Measurements from ENCODE around the gene FRAS1. TPM values are rescaled to one million over a fixed set of nuclear protein-coding genes. Genes with fewer than 3 reads are reported as not detected.

The FRAS1 gene
- total RNA-seq, 1 experiment from 2014 or later: 13.1 TPM

DNA sequence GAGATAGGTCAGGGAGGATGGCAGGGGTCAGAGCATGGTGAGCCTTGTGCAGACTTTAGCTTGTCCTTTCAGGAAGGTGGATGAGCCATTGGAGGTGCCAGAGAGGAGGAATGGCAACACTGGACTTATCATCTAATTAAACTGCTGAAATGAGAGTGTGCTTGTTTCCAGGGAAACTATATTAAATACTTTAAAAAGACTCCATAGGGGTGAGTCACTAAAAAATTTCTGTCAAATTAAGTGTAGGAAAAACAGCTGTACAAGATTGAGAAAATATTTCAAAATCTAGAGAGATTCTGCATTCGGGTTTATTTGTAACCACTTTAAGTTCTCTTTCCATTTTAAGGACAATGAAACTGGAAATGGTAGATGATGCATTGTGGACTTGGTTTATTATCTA, 11.4 kb downstream of the FRAS1 start:
- Histone ChIP-seq H3K79me2 (ENCODE audit: low read depth) (no peaks in the 10 kb centered on the region), H3K9me3 (ENCODE audit: insufficient read depth, low read depth) (no peaks in the 10 kb centered on the region), H3K4me1 (replicated peaks; ENCODE audit: insufficient read depth) (no peaks in the 10 kb centered on the region), H3K9me2 (ENCODE audit: insufficient read depth) (no peaks in the 10 kb centered on the region), H2AFZ (no peak overlapping the region), H3K27me3 (ENCODE audit: insufficient read depth, low read depth) (no peaks in the 10 kb centered on the region), H4K20me1 (ENCODE audit: insufficient read depth) (no peaks in the 10 kb centered on the region), H3K4me3 (no peak overlapping the region), H3K27ac (no peak overlapping the region), H3K36me3 (ENCODE audit: low read depth) (no peaks in the 10 kb centered on the region), H3F3A (ENCODE audit: insufficient read depth, low read depth) (no peaks in the 10 kb centered on the region), H3K4me2 (no peak overlapping the region)
- ChIA-PET CTCF (no interaction called here), POLR2A (ENCODE audit: unreplicated experiment) (no interaction called here)
- no peak for TF ChIP-seq CTCF (conservative IDR thresholded peaks at IDR 0.05)
- TF ChIP-seq EZH2 (IDR thresholded peaks at IDR 0.05; ENCODE audit: low read depth): no peak
- DNase-seq: no peak
- no TSS peak for BruUV-seq (replicated peaks)
- intact Hi-C loops (cut with micrococcal nuclease; ENCODE audit: unreplicated experiment): no loop called here

- H3F3A ChIP-seq (ENCODE audit: insufficient read depth, low read depth): no peaks in the 10 kb centered on the region
- BruUV-seq (replicated peaks): no TSS peak
- H3K9me3 ChIP-seq (ENCODE audit: insufficient read depth, low read depth): no peaks in the 10 kb centered on the region
- H3K9me2 ChIP-seq (ENCODE audit: insufficient read depth): no peaks in the 10 kb centered on the region
- POLR2A ChIA-PET (ENCODE audit: unreplicated experiment): no interaction called here
- H2AFZ ChIP-seq: no peak overlapping the region
- H4K20me1 ChIP-seq (ENCODE audit: insufficient read depth): no peaks in the 10 kb centered on the region
- H3K4me3 ChIP-seq: no peak overlapping the region
- no peak for DNase-seq
- intact Hi-C loops (cut with micrococcal nuclease; ENCODE audit: unreplicated experiment): no loop called here
- H3K79me2 ChIP-seq (ENCODE audit: low read depth): no peaks in the 10 kb centered on the region
- H3K36me3 ChIP-seq (ENCODE audit: low read depth): no peaks in the 10 kb centered on the region
- no peak for TF ChIP-seq CTCF (conservative IDR thresholded peaks at IDR 0.05)
- TF ChIP-seq EZH2 (IDR thresholded peaks at IDR 0.05; ENCODE audit: low read depth): no peak
- no peaks in the 10 kb centered on the region for H3K4me1 ChIP-seq (replicated peaks; ENCODE audit: insufficient read depth)
- no peaks in the 10 kb centered on the region for H3K27me3 ChIP-seq (ENCODE audit: insufficient read depth, low read depth)
- CTCF ChIA-PET: no interaction called here
- no peak overlapping the region for H3K4me2 ChIP-seq
- no peak overlapping the region for H3K27ac ChIP-seq
Observed at GRCh38 chr4:78069319-78069718, 12.2 kb downstream of the FRAS1 start.

- POLR2A ChIA-PET (ENCODE audit: unreplicated experiment): no interaction called here
- H3K27me3 ChIP-seq (ENCODE audit: insufficient read depth, low read depth): no peaks in the 10 kb centered on the region
- no peaks in the 10 kb centered on the region for H3F3A ChIP-seq (ENCODE audit: insufficient read depth, low read depth)
- H2AFZ ChIP-seq: no peak overlapping the region
- no peak overlapping the region for H3K4me2 ChIP-seq
- no peaks in the 10 kb centered on the region for H3K4me1 ChIP-seq (replicated peaks; ENCODE audit: insufficient read depth)
- no peak for DNase-seq
- no peaks in the 10 kb centered on the region for H3K9me2 ChIP-seq (ENCODE audit: insufficient read depth)
- no peaks in the 10 kb centered on the region for H4K20me1 ChIP-seq (ENCODE audit: insufficient read depth)
- no peaks in the 10 kb centered on the region for H3K36me3 ChIP-seq (ENCODE audit: low read depth)
- H3K4me3 ChIP-seq: no peak overlapping the region
- CTCF ChIA-PET: no interaction called here
- intact Hi-C loops (cut with micrococcal nuclease; ENCODE audit: unreplicated experiment): no loop called here
- H3K79me2 ChIP-seq (ENCODE audit: low read depth): no peaks in the 10 kb centered on the region
- no peak for TF ChIP-seq EZH2 (IDR thresholded peaks at IDR 0.05; ENCODE audit: low read depth)
- no peak for TF ChIP-seq CTCF (conservative IDR thresholded peaks at IDR 0.05)
- no peaks in the 10 kb centered on the region for H3K9me3 ChIP-seq (ENCODE audit: insufficient read depth, low read depth)
- H3K27ac ChIP-seq: no peak overlapping the region
- no TSS peak for BruUV-seq (replicated peaks)
Observed at GRCh38 chr4:78069859-78070258, 12.7 kb downstream of the FRAS1 start.
